Measurements from ENCODE around the gene RAB17. TPM values are rescaled to one million over a fixed set of nuclear protein-coding genes. Genes with fewer than 3 reads are reported as not detected.

The RAB17 gene
- total RNA-seq, 2 experiments from 2014 or later: 0.14 to 0.69 TPM

DNA sequence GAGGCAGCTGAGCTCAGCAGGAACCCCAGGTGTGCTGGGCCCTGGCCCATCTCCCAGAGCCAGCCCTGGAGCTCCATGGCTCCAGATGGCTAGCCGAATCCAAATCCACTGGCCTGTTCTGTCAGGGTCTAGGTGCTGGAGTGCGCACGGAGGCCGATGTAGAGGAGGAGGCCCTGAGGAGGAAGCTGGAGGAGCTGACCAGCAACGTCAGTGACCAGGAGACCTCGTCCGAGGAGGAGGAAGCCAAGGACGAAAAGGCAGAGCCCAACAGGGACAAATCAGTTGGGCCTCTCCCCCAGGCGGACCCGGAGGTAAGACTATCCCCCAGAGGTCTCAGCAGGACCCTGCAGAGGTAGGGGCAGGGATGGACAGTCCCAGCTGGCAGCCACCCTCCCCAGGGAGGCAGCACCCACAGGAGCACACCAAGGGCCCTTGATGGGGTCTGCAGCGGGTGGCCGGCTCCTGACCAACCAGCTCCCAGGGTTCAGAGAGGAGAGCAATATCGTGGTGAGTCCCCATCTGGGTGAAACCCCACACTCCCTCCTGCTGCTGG is 50.2 kb downstream of the RAB17 start:
- no peak for DNase-seq
- ChIA-PET POLR2A (no interaction called here), CTCF (interaction anchor here (2.0 kb wide), 2 partner anchors 28 to 32 kb away, joined by 8 to 10 read pairs; no protein-coding TSS in a partner anchor)
- no peaks in the 10 kb centered on the region for H3K4me1 Mint-ChIP-seq (ENCODE audit: low read depth)
- intact Hi-C loops (cut with micrococcal nuclease): no loop called here
- no peaks in the 10 kb centered on the region for H3K36me3 Mint-ChIP-seq (ENCODE audit: low read depth)
- ATAC-seq: no peak
- no peak overlapping the region for H3K4me3 Mint-ChIP-seq
- no peaks in the 10 kb centered on the region for H3K27me3 Mint-ChIP-seq
- no peak overlapping the region for H3K27ac Mint-ChIP-seq
- no peaks in the 10 kb centered on the region for H3K9me3 Mint-ChIP-seq
- TF ChIP-seq, protein P1, sequence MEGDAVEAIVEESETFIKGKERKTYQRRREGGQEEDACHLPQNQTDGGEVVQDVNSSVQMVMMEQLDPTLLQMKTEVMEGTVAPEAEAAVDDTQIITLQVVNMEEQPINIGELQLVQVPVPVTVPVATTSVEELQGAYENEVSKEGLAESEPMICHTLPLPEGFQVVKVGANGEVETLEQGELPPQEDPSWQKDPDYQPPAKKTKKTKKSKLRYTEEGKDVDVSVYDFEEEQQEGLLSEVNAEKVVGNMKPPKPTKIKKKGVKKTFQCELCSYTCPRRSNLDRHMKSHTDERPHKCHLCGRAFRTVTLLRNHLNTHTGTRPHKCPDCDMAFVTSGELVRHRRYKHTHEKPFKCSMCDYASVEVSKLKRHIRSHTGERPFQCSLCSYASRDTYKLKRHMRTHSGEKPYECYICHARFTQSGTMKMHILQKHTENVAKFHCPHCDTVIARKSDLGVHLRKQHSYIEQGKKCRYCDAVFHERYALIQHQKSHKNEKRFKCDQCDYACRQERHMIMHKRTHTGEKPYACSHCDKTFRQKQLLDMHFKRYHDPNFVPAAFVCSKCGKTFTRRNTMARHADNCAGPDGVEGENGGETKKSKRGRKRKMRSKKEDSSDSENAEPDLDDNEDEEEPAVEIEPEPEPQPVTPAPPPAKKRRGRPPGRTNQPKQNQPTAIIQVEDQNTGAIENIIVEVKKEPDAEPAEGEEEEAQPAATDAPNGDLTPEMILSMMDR (IDR thresholded peaks at IDR 0.05): no peak

DNA sequence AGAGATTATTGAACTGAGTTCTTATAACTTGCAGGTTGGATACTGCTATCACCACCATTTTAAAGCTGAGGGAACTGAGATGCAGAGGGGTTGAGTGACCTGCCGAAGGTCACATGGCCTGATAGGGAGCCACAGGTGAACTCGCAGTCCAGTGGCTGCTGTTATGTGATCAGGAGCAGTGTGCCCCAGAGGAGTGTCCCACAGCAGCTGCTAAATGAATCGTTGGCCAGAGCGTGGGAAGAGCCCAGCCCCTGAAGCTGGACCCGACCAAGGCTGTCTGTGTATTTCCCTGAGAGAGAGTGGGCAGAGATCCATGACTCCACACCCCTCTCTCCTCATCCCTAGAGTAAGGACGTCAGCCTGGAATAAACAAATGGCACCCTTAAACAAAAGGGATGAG is 50.9 kb downstream of the RAB17 start:
- H3K4me3 Mint-ChIP-seq: no peak overlapping the region
- intact Hi-C loops (cut with micrococcal nuclease): no loop called here
- no peak overlapping the region for H3K27ac Mint-ChIP-seq
- H3K36me3 Mint-ChIP-seq (ENCODE audit: low read depth): no peaks in the 10 kb centered on the region
- no peaks in the 10 kb centered on the region for H3K27me3 Mint-ChIP-seq
- no peak for ATAC-seq
- no peak for DNase-seq
- TF ChIP-seq, protein P1 (IDR thresholded peaks at IDR 0.05): no peak
- ChIA-PET POLR2A (no interaction called here), CTCF (interaction anchor here (2.0 kb wide), 2 partner anchors 27 to 33 kb away, joined by 8 to 10 read pairs; no protein-coding TSS in a partner anchor)
- H3K4me1 Mint-ChIP-seq (ENCODE audit: low read depth): no peaks in the 10 kb centered on the region
- H3K9me3 Mint-ChIP-seq: no peaks in the 10 kb centered on the region

DNA sequence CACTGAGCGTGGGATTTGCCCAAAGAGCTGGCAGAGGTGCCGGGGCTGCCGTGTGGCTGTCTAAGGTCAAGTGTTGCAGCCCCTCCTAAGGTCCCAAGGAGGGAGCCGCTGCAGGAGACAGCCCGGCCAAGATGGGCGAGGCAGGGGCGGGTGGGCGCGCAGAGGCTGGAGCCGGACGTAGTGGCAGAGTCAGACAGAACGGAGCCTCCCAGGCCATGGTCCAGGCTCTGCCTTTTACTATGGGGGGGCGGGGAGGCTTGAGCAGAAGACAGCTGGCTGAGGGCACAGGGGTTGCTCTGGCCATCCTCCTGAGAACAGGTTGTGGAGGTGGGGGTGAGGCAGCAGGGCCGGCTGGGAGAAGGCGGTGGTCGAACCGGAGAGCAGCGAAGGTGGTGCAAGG is 51.6 kb downstream of the RAB17 start:
- H3K9me3 Mint-ChIP-seq: no peaks in the 10 kb centered on the region
- TF ChIP-seq, protein P1 (IDR thresholded peaks at IDR 0.05): no peak
- H3K27ac Mint-ChIP-seq: no peak overlapping the region
- ATAC-seq (no peak), DNase-seq (no peak)
- H3K27me3 Mint-ChIP-seq: no peaks in the 10 kb centered on the region
- CTCF ChIA-PET: interaction anchor here (2.0 kb wide), 2 partner anchors 26 to 33 kb away, joined by 8 to 10 read pairs; no protein-coding TSS in a partner anchor
- POLR2A ChIA-PET: interaction anchor here (0.6 kb wide), 1 partner anchor 229 kb away, joined by 3 read pairs; no protein-coding TSS in a partner anchor
- intact Hi-C loops (cut with micrococcal nuclease): no loop called here
- no peak overlapping the region for H3K4me3 Mint-ChIP-seq
- no peaks in the 10 kb centered on the region for H3K36me3 Mint-ChIP-seq (ENCODE audit: low read depth)
- no peaks in the 10 kb centered on the region for H3K4me1 Mint-ChIP-seq (ENCODE audit: low read depth)

DNA sequence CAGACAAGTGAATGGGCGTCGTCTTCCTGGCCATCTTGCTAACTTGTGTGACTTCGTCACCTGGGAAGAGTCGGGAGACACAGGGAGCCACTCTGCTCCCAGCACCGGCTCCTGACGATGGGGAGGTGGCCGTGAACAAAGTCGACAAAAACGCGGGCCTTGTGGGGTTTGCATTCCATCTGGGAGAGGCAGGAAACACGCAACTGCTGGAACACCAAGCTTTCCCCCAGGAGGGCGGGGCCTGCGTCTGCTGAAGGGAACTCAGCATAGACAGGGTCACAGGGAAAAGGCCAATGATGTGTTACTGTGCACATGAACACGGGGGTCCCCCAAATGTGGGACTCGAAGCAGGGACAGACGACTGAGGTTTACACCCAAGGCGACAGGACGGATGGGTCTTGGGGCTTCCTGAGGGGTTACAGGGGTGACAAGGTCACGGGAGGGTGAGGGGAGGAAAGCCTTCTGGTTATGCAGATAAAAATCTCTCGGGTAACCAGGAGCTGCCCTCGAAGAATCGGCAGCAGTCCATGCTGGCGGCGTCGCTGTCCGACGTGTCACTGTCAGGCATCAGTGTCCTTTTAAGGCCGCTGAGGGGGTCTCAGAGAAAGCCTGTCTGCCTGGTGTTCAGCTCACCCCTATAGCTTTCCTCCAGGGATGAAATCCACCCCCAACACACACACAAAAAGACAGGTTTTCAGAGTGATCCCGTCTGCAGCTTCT is 52.4 kb downstream of the RAB17 start:
- no peak for ATAC-seq
- intact Hi-C loops (cut with micrococcal nuclease): no loop called here
- H3K9me3 Mint-ChIP-seq: no peaks in the 10 kb centered on the region
- H3K27ac Mint-ChIP-seq: no peak overlapping the region
- ChIA-PET POLR2A (interaction anchor here (0.6 kb wide), 1 partner anchor 230 kb away, joined by 3 read pairs; no protein-coding TSS in a partner anchor), CTCF (interaction anchor here (1.5 to 2.0 kb wide), 2 partner anchors 25 to 34 kb away, joined by 4 to 10 read pairs; no protein-coding TSS in a partner anchor)
- no peak for DNase-seq
- H3K36me3 Mint-ChIP-seq (ENCODE audit: low read depth): no peaks in the 10 kb centered on the region
- TF ChIP-seq, protein P1 (IDR thresholded peaks at IDR 0.05): no peak
- no peaks in the 10 kb centered on the region for H3K4me1 Mint-ChIP-seq (ENCODE audit: low read depth)
- H3K27me3 Mint-ChIP-seq: no peaks in the 10 kb centered on the region
- no peak overlapping the region for H3K4me3 Mint-ChIP-seq

DNA sequence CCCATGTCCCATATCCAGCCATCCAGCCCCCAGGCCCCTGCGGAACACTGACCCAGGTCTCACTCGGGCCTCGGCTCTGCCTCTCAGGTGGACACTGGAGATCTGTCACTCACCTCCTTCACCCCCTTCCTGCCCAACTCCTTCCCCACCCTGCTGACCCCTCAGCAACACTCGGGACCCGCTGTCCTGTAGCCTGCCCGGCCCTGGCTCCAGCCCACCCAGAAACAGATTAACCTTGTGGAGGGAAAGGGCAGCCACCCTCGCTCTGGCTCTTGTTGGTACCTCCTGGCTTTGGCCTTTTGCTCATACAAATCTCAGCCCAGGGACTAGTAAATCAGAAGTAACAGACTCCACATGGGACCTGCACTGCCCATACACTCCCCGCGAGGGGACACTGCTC is 53.9 kb downstream of the RAB17 start:
- Mint-ChIP-seq H3K27me3 (no peaks in the 10 kb centered on the region), H3K9me3 (no peaks in the 10 kb centered on the region), H3K27ac (no peak overlapping the region), H3K4me3 (no peak overlapping the region), H3K36me3 (ENCODE audit: low read depth) (no peaks in the 10 kb centered on the region), H3K4me1 (ENCODE audit: low read depth) (no peaks in the 10 kb centered on the region)
- intact Hi-C loops (cut with micrococcal nuclease): no loop called here
- TF ChIP-seq, protein P1 (IDR thresholded peaks at IDR 0.05): no peak
- POLR2A ChIA-PET: no interaction called here
- no peak for DNase-seq
- CTCF ChIA-PET: no interaction called here
- no peak for ATAC-seq
